Measurements from ENCODE around the gene PDZK1IP1.

PDZK1IP1 gene

DNA sequence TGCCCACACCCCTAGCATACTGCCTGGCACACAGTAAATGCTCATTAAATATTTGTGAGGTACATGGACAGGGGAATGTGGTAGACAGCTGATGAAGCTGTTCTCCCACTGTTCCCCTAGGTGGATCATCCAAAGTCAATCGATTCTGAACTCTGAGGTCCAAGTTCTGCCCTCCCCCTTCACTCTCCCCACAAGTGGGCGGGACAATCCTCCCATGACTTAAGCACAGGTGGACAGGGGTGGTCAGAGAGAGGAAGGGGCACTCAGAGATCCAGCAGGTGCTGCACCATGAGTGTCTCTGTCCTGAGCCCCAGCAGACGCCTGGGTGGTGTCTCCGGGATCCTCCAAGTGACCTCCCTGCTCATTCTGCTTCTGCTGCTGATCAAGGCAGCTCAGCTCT, 52.6 kb downstream of the PDZK1IP1 start, which contains the start of gene CYP4A22:
CYP4A22 (plus strand) TSS at position 244 of the 400 bp plus-strand sequence; CDS start at position 289, 45 bp downstream.
- DNase-seq (ENCODE audit: low read depth): no peak

Measured in non-pigmented ciliary epithelial cell (primary cell).